HCT116 (cell line): ENCODE results near the gene ITFG1.
A peak's percentile ranks its signal among the peaks of the same experiment; 100 is the strongest.

ENCODE experiments used
- ATF3 ChIP-seq: IDR thresholded peaks from 2 replicates; pipeline ENCODE4 v1.6.1; 2012
- FOSL1 ChIP-seq: IDR thresholded peaks from 2 replicates; pipeline ENCODE4 v1.6.1; 2012; ENCODE audit warnings: low read depth
- POLR2A ChIP-seq: IDR thresholded peaks from 2 replicates; pipeline ENCODE4 v1.7.0; 2011; ENCODE audit warnings: borderline replicate concordance; ENCODE audit not compliant: insufficient read depth, insufficient read length; ENCODE audit errors: extremely low read depth
- POLR2AphosphoS5 ChIP-seq: IDR thresholded peaks from 2 replicates; pipeline ENCODE4 v1.6.1; 2011; ENCODE audit warnings: mild to moderate bottlenecking, low read depth, low read length, moderate library complexity
- ZBTB33 ChIP-seq: IDR thresholded peaks from 2 replicates; pipeline ENCODE4 v1.6.1; 2011; ENCODE audit warnings: mild to moderate bottlenecking, low read length, moderate library complexity; ENCODE audit not compliant: insufficient replicate concordance; ENCODE audit errors: extremely low read depth
- TF ChIP-seq, protein P1 (sequence below), 3 experiments: fragments of 200-600 bp in 1 of 3; sonication (generic) in 1 of 3; IDR thresholded peaks in 2 of 3; conservative IDR thresholded peaks in 1 of 3; 2 replicates each; pipeline ENCODE4 v1.5.1; 2012 to 2017; ENCODE audit warnings: low read depth in 2 of 3, low read length in 2 of 3, antibody characterized with exemption in 1 of 3, borderline replicate concordance in 1 of 3, control low read depth in 1 of 3, mild to moderate bottlenecking in 1 of 3, mixed read lengths in 1 of 3, mixed run types in 1 of 3, moderate library complexity in 1 of 3; ENCODE audit not compliant: insufficient read depth in 1 of 3

- no peak for TF ChIP-seq ZBTB33
- TF ChIP-seq, protein P1, sequence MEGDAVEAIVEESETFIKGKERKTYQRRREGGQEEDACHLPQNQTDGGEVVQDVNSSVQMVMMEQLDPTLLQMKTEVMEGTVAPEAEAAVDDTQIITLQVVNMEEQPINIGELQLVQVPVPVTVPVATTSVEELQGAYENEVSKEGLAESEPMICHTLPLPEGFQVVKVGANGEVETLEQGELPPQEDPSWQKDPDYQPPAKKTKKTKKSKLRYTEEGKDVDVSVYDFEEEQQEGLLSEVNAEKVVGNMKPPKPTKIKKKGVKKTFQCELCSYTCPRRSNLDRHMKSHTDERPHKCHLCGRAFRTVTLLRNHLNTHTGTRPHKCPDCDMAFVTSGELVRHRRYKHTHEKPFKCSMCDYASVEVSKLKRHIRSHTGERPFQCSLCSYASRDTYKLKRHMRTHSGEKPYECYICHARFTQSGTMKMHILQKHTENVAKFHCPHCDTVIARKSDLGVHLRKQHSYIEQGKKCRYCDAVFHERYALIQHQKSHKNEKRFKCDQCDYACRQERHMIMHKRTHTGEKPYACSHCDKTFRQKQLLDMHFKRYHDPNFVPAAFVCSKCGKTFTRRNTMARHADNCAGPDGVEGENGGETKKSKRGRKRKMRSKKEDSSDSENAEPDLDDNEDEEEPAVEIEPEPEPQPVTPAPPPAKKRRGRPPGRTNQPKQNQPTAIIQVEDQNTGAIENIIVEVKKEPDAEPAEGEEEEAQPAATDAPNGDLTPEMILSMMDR (IDR thresholded peaks at IDR 0.05 in 2 of 3, conservative IDR thresholded peaks at IDR 0.05 in 1 of 3; ENCODE audit: borderline replicate concordance in 1 of 3, insufficient read depth in 1 of 3, low read depth in 2 of 3, low read length in 2 of 3) = 0 out of 6 replicates have a peak, but pooled peaks of 1 of the 3 experiments have one; percentile 6
- TF ChIP-seq FOSL1 = no peak
- TF ChIP-seq POLR2A = peak; percentile 74
- TF ChIP-seq POLR2AphosphoS5 = peak; percentile 51
- no peak for TF ChIP-seq ATF3
Measured at GRCh38 chr16:47460711-47461597, at the start of gene ITFG1, which contains the start of gene PHKB.
